ENCODE data around the gene ACTG1.

ACTG1 gene

DNA sequence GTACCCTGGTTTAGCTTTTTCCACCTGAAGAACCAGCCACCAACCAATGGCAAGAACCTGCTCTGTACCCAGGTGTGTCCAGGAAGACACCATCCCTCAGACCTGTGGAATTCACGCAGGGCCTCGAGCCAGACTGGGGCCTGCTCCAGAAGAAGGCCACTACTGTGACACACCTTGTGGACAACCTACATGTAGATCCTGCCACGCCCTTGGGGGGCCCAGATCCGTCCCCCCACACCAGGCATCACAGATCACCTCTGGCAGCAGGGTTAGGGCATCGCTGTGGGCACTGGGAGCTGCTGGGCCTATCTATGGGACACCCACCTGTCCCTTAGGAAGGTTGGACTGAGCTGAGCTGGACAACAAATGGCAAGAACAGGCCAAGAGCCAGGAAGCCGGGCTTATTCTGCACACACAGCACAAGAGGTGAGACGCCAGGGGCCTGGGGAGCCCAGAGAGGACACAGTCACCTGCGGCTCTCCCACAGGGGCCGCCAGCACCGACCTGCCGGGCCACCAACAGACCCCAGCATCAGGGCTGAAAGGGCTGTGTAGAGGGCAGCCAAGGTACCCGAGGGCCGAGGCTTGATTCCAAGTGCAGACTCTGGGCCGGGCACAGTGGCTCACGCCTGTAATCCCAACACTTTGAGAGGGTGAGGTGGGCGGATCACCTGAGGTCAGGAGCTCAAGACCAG lies 31.8 kb upstream of the ACTG1 start:
- no peak for DNase-seq

GRCh38 chr17:81543756-81544155 lies 31.2 kb upstream of the ACTG1 start:
- no peak for DNase-seq

DNA sequence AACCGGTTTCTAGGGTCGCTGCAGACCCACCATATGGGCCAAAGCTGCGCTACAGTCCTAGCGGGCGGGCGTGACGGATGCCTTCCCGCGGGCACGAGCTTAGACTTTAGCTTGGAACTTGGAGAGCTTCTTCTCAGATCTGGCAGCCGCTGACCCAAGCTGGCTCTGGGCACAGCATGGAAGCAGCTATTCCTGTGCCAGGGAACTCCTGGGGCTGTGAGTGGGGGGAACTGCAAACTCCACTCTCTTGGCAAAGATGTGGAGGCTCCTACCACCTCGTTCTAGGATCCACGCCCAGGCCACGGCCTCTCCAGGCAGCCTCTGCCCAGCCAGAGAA lies 30.7 kb upstream of the ACTG1 start:
- no peak for DNase-seq

- no peak for DNase-seq
These were observed 30.1 kb upstream of the ACTG1 start for GRCh38 chr17:81542431-81543338.

DNA sequence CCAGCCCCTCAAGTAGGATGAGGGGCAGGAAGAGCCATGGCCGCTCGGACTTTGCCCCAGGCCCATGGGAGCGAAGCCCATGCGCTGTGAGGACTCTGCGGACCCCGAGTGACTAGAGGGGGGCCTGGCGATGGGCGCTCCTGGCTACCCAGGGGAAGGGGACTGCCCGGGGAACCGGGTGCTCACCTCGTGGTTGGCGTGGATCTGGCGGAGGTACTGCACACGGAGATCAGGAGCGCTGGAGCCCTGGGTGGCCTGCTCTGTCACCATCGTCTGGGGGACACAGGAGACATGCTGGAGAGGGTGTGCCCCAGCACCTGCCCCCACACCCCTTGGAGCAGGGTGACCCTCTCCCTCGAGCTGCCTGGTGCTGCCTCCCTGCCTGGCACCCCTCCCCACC lies 28.5 kb upstream of the ACTG1 start:
- DNase-seq, result no peak

- DNase-seq, result no peak
These were observed 28.1 kb upstream of the ACTG1 start for GRCh38 chr17:81540676-81541027.

- no peak for DNase-seq
These were observed 27.5 kb upstream of the ACTG1 start for GRCh38 chr17:81539961-81540675.

DNA sequence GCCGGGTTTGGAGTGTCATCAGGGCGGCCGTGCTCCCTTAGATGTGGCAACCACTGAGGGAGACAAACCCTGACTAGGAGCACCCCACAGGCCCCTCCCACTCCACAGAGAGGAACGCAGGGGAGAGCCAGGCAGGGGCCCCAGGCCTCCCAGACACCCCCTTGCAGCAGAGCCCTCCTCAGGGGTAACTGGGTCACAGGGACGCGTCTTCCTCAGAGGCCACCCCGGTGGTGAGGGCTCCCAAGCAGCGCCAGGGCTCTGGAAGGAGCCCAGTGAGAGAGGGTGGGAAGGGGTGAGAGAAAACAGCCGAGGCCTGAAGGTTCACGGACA lies 26.9 kb upstream of the ACTG1 start:
- no peak for DNase-seq

DNA sequence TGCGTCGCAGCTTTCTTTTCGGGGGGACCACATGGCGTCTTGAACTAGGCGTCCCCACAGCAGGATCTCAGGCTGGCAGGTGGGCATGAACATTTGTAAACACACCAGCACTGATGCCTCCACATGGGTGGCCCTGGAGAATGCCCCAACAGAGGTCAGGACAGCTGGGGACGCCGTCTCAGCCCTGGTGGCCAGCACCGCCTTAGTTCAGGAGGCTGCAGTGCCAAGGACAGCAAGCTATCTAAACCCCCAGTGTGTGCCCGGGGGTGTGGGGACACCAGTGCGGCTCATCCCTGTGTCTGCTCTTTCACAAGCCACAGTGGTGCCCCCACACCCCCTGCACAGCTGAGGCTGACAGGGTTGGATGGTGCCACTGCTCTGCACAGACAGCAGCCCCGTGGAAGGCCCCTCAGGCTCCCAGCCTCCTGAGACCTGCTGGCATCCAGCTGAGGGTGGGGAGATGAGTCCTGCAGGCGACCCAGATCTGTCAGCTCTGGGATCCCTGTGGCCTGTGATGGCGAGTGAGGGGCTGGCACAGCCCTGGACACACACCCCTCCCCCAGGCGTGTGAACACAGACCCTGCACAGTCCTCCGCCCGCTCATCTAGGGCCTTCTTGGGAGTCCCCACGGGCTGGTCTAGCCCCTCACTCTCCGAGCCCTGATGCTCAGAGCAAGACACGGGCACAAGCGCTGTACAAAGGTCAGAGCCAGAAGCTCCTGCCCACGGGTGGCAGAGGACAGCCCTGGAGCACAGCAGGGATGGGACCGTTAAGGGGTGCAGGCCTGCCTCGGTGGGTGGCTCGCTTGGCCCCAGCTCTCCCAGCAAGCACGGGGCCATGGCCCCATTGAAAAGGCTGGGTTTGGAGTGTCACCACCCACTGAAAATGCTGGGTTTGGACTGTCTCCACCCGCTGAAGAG lies 26.3 kb upstream of the ACTG1 start:
- no peak for DNase-seq

GRCh38 chr17:81537856-81538555 lies 25.4 kb upstream of the ACTG1 start:
- no peak for DNase-seq

DNA sequence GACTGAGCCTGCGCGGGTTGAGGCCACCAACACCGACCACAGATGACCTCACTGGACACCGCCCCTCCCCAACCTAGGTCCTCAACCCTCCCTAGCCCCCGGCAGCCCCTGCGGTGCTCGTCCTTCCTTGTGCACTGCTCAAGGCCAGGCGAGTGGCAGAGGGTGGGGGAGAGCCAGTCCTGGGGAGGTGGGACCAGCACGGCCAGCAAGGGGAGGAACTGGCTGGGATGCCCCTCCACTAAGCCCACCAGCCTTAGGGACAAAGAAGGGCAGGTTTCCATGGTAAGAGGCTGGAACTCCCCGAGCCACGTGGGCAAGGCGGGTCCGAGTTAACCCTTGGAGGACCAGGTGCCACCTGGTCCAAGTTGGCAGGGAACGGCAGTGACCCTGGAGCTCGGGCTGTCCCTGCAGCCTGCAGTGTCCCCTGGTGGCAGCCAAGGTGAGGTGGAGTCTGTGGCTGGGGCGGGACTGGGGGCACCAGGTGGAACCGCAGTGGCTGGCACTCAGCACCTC lies 24.8 kb upstream of the ACTG1 start:
- no peak for DNase-seq

- DNase-seq, result no peak
These were observed 24.0 kb upstream of the ACTG1 start for GRCh38 chr17:81536299-81537290.

- no peak for DNase-seq
These were observed 23.1 kb upstream of the ACTG1 start for GRCh38 chr17:81535480-81536298.

GRCh38 chr17:81535007-81535328 lies 22.4 kb upstream of the ACTG1 start:
- DNase-seq, result no peak

- no peak for DNase-seq
These were observed 21.8 kb upstream of the ACTG1 start for GRCh38 chr17:81534157-81535006.

GRCh38 chr17:81533339-81534141 lies 20.9 kb upstream of the ACTG1 start:
- DNase-seq, result no peak

DNA sequence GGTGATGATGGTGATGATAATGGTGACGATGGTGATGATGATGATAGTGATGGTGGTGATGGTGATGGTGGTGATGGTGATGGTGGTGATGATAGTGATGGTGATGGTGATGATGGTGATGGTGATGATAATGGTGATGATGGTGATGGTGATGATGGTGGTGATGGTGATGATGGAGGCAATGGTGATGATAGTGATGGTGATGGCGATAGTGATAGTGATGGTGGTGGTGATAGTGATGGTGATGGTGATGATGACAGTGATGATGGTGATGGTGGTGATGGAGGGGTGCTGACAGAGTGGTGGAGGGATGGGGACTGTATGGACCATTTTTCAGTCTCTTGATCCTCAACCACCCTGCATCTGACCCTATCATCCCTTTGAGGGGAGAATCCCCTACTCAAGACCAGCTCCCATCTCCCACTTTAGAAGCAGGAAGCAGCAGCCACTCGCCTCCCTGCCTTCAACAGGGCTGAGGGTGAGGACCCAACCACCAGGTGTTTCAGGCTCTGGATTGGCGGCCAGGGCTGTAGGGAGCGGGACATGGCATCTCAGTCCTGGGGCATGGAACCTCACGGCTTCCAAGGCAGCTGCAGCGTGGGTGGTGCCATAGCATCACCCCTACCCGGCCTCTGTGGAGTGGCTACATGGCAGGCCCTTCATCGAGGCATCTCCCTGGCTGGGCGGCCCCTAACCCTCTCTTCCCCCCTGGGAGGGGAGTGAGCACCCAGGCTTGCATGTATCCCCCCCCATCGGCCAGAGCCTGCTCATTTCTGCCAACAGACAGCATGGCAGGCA lies 20.1 kb upstream of the ACTG1 start:
- DNase-seq, result no peak

Data from activated gamma-delta T cell (primary cell).